GM21619 (cell line): ENCODE data around the gene KRTAP25-1.

Experiments used
- ATAC-seq: cut with Tn5 transposase; IDR thresholded peaks from one replicate; pipeline ENCODE4 v1.9.1; 2021; ENCODE audit not compliant: unreplicated experiment

Gene KRTAP25-1

GRCh38 chr21:30289215-30289614 is at the start of gene KRTAP25-1:
Gene KRTAP25-1, minus strand, starts transcription at chr21:30289514. Its CDS starts 24 bp downstream, at chr21:30289490.
- ATAC-seq, result no peak

DNA sequence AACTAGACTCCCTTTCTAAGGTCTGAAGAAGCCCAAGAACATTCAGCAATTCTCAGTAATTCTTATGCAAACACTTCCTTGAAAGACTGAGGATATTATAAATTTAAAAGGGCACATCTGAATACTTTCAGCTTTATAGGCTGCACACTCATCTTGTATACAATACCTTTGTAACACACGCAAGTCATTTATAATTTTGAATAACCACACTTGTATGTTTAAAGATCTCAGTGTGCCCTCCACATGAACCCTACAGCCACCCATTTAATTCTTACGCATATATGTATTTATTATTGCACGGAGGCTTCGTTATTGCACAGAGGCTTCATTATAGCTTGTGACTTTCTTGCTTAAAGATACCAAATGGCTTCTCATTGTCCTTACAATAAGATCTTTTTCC is 49.4 kb upstream of the KRTAP25-1 start:
- ATAC-seq, result no peak

DNA sequence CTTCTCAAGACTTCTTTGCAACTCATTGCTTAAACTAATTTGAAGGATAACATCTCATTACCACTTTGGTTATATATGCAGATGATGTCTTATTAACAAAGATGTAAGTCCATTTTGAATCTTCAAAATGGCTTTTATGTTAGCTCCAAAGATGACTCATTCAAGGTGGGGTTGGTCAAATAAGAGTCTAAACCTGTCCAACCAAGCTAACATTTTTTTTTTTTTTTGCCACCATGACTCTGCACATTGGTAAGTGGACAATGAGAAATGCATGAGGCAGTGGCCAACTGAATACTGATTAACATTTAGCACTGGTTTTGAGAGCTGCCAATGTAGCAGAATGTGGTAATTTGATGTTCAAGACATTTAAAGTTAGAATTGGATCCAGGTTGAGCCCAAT is 48.5 kb upstream of the KRTAP25-1 start:
- no peak for ATAC-seq

GRCh38 chr21:30337276-30337744 is 48.0 kb upstream of the KRTAP25-1 start, which contains the start of gene KRTAP27-1:
Gene KRTAP27-1, minus strand, starts transcription at chr21:30337694. Its CDS starts 26 bp downstream, at chr21:30337668.
- no peak for ATAC-seq

DNA sequence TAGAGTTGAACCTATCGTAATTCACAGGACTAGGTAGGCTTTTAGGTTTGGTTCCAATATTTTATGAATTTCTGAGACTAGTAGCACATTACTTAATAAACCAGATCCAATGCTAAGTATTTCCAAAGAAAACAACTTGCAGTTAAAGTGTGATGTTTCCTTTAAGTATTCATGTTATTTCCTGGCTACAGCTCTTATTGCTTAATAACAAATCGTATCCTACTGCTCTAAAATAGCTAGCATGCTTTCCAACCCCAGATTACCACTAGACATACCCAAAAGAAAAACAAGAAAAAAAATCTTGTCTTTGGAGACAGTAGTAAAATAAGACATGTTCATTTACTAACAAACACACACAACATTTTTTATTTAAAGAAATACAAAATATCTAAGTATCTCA is 47.3 kb upstream of the KRTAP25-1 start:
- no peak for ATAC-seq

DNA sequence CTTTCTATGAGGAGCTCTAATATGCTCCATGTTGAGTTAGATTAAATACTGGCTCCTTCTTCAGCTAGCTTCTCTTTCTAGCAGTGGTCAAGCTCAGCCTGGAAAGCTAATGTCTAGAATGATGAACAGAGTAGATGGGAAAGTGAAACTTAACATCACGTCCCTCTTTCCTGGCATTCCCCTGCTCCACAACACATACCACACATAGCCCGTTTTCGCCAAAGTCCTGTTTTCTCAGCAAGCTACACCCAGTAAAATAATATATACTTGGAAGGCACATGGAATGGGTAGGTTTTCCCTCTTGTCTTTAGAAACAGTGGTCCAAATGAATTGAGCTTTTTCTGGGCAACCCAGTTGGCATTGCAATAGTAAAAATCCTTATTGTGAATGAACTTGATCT is 44.4 kb upstream of the KRTAP25-1 start:
- ATAC-seq, result no peak

DNA sequence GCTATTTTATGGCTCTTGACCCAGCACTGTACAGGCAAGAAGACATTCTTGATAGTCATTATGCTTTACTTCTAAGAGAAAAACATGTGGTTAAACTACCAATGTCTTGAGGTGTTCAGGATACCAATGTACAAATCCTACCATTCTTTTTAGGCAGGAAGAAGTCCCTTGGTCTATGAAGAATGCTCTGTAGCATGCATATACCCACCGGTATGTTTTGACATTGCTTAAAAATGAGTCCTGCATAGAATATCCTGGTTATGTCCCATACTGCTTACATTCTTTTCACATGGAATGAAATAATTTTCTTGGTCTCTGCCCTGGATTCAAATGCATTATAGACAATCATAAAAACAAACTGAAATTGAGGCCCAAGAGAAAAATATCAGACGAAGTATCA is 43.4 kb upstream of the KRTAP25-1 start:
- no peak for ATAC-seq

- no peak for ATAC-seq
Measured at GRCh38 chr21:30329203-30329875, 40.0 kb upstream of the KRTAP25-1 start.

DNA sequence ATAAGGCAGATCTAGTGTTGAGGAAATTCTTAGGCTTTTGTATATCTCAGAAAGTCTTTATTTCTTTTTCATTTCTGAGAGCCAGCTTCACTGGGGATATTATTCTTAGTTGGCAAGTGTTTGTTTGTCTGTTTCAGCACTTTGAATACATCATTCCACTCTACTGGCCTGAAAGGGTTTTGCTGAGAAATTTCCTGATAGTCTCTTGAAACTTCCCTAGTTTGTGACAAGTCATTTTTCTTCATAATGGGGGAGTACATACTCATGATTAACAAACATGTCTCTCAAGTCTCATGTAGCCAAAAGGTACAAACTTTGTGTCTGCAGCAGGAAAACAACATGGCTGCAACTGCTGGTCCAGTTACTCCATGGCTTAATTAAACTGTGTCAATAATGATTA is 37.1 kb upstream of the KRTAP25-1 start:
- ATAC-seq, result no peak

DNA sequence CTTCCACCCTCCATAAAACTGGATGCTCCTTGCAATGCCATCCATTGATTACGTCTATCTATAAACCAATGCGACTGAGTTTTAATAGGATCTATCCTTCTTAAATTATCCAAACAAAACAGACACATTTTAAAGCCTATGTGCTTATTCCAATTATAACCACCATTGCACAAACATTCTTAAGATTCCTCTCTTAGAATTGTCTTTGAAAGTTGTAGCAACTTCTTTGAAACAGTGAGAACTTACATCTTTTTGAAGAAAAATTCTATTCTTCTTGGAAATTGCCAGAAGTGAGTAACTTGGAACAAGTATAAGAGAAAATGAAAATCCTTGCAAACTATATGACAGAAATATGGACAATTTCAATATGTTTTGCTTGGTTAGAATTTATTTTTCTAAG is 30.9 kb upstream of the KRTAP25-1 start, which contains the start of gene KRTAP26-1:
KRTAP26-1 (minus strand) TSS at position 101 of the 400 bp plus-strand sequence. CDS start 280 bp downstream, outside the sequence.
- ATAC-seq, result no peak

GRCh38 chr21:30315701-30316100 is 26.4 kb upstream of the KRTAP25-1 start:
- ATAC-seq, result no peak

GRCh38 chr21:30306884-30307283 is 17.6 kb upstream of the KRTAP25-1 start:
- ATAC-seq, result no peak

- ATAC-seq, result no peak
Measured at GRCh38 chr21:30305136-30305535, 15.8 kb upstream of the KRTAP25-1 start.

GRCh38 chr21:30282850-30283249 is 6.5 kb downstream of the KRTAP25-1 start, which contains the start of gene KRTAP24-1:
Gene KRTAP24-1, minus strand, starts transcription at chr21:30282950. Its CDS starts 18 bp downstream, at chr21:30282932.
- ATAC-seq, result no peak

DNA sequence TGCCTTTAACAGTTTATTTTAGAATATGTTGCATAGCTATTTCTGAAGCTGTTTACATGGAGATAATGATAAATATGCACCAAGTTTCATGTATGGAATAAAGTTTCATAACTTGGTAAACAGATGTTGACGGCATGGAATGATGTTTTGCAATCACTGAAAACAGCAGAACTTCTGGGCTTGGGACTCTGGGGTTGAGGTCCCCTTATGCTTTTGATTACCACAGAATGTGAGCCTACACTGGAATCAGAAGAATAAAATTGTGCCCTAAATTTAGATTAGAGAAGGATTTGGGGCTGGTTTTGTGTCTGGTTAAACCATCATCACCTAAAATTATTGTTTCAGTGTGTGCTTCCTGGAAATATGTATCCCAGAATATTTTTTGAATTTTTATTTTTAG is 17.7 kb downstream of the KRTAP25-1 start:
- ATAC-seq, result no peak

GRCh38 chr21:30271156-30271555 is 18.2 kb downstream of the KRTAP25-1 start:
- no peak for ATAC-seq

DNA sequence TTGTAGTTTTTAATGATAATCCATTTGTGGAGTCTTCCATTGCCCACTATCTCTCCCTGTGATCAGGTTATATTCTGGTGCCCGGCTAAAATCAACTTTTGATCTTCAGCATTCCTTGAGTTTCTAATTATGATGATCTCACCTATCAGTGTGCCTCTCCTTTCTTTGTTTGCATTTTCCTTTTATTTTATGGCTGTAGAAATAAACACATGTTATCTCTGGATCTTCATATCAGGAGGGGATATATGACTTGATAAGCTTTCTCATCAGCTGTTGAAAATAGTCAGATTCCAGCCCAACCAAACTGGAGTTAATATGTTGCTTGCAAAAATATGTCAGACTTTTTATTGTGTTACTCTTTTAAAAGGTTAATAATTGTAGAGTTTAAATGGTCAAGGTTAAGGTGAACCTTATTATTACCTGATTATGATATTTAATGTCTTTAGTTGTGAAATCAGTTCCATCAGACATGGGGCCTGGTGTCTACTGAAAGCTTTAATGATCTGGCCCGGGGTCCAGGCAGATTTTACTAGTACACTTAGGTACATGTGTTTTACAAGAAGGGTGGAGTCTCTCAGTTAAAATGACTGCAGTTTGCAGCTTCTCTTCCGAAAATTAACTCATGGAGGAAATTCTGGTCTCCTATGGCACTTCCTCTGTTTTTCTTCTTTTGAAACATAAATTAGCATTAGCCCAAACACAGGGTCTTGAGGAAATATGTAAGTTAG is 19.3 kb downstream of the KRTAP25-1 start:
- ATAC-seq, result no peak

DNA sequence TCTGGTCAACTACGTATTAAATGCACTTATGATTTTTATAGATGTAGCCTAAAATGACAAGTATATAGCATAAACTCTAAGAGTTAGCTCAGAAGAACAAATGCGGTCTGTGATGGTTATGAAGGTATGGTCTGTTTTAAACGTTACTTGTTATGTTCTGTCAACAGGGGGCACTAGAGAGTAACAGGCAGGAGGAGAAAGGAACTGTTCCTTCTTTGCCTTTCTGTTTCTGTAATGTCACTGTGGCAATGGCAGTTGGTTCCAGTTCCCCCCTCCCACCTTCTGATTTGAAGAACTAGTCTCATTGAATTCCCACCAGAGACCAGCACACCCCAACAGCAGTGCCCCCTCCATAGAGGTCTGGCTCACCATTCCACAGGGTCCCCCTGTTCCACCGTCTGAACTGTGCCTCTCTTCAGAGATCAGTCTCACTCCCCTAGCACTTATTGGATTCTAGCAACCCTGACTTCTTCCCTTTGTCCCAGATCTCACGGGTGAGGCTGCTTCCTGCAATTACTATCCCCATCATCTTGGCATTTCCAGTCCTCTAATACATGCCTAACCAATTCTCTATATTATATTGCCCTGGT is 20.6 kb downstream of the KRTAP25-1 start:
- no peak for ATAC-seq

- ATAC-seq, result no peak
Measured at GRCh38 chr21:30257773-30258172, 31.5 kb downstream of the KRTAP25-1 start.

- ATAC-seq, result no peak
Measured at GRCh38 chr21:30256100-30256499, 33.2 kb downstream of the KRTAP25-1 start.

GRCh38 chr21:30255679-30256078 is 33.6 kb downstream of the KRTAP25-1 start:
- ATAC-seq, result no peak

DNA sequence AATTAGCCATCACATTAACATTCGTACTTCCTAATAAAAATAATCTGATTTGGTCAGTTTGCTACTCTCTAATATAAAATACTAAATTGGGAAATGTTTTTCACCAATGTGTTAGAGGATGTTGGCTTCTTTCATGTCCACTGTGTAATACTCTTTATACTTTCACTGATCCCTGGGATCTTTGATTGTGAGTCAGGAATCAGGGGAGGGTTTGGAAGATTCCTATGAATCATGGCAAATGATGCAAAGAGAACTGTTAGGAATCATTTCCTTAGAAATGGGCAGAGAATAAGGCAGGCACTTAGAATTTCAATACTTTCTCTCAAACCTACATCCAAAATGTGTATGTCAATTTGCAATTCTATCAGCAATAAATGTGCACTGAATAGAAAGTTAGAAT is 37.5 kb downstream of the KRTAP25-1 start:
- ATAC-seq, result no peak
